Spleen (tissue), 11 donors: ENCODE results near the gene CR2. TPM values are rescaled to one million over a fixed set of nuclear protein-coding genes. Genes with fewer than 3 reads are reported as not detected.

ENCODE experiments used
- DNase-seq: peaks from one replicate; pipeline ENCODE4 v3.0.0-alpha.2; 2020
- H3K27ac ChIP-seq, 8 donors: fragments of 200-600 bp; sonication (generic) in 7 of 8; 1 replicate in 4 of 8; 2 replicates in 4 of 8; pipeline versions ENCODE4 v1.5.0 to v1.8.0; 2016 to 2021; ENCODE audit warnings: inconsistent platforms in 4 of 8, mild to moderate bottlenecking in 4 of 8, moderate library complexity in 1 of 8
- H3K27me3 ChIP-seq, 7 donors: fragments of 200-600 bp; sonication (generic) in 6 of 7; replicated peaks in 1 of 7; 1 replicate in 4 of 7; 2 replicates in 3 of 7; pipeline versions ENCODE4 v1.5.0 to v1.8.0; 2016 to 2021; ENCODE audit warnings: inconsistent platforms in 3 of 7, mild to moderate bottlenecking in 1 of 7
- H3K36me3 ChIP-seq, 6 donors: fragments of 200-600 bp; sonication (generic) in 5 of 6; 1 replicate in 4 of 6; 2 replicates in 2 of 6; pipeline versions ENCODE4 v1.5.0 to v1.8.0; 2016 to 2021; ENCODE audit warnings: inconsistent platforms in 2 of 6
- H3K4me1 ChIP-seq, 6 donors: fragments of 200-600 bp; sonication (generic) in 5 of 6; 1 replicate in 3 of 6; 2 replicates in 3 of 6; pipeline versions ENCODE4 v1.5.0 to v1.8.0; 2016 to 2021; ENCODE audit warnings: inconsistent platforms in 3 of 6
- H3K4me3 ChIP-seq, 8 donors: fragments of 200-600 bp; sonication (generic) in 7 of 8; 1 replicate in 4 of 8; 2 replicates in 4 of 8; pipeline versions ENCODE4 v1.5.0 to v1.8.0; 2016 to 2021; ENCODE audit warnings: inconsistent platforms in 4 of 8, mild to moderate bottlenecking in 4 of 8, moderate library complexity in 2 of 8
- H3K9me3 ChIP-seq, 8 donors: fragments of 200-600 bp; sonication (generic) in 7 of 8; 1 replicate in 4 of 8; 2 replicates in 4 of 8; pipeline versions ENCODE4 v1.5.0 to v1.8.0; 2016 to 2021; ENCODE audit warnings: inconsistent platforms in 4 of 8
- POLR2A ChIP-seq, 3 donors: fragments of 450-650 bp; IDR thresholded peaks; one replicate each; pipeline ENCODE4 v1.5.1; 2017; ENCODE audit warnings: antibody characterized with exemption in 3 of 3, mild to moderate bottlenecking in 1 of 3
- POLR2AphosphoS5 ChIP-seq, 3 donors: sonication (generic); formaldehyde crosslinking; IDR thresholded peaks; one replicate each; pipeline ENCODE4 v1.5.1; 2017; ENCODE audit warnings: antibody characterized with exemption in 3 of 3
- WGBS, 5 donors: extraction: QIAGEN DNeasy Blood & Tissue Kit in 3 of 5; methylation state at CpG; one replicate each; pipeline versions ENCODE4 v1.1.5 to v1.1.7; 2013 to 2018; 5-methylcytosine and 5-hydroxymethylcytosine counted together
- intact Hi-C: fragments of 100-400 bp; cut with DNase I; formaldehyde crosslinking; loops from one replicate; pipeline ENCODE4 v1.15.0; 2023; ENCODE audit warnings: low total_unique reads
- polyA plus RNA-seq, 3 donors: library from polyadenylated mRNA; stranded (reverse); fragments of 200-250 nt; gene quantifications; one replicate each; pipeline ENCODE4 v1.2.1, GENCODE V29; 2013
- total RNA-seq, 7 donors: library from RNA; depleted of rRNA in 3 of 7; stranded (reverse); fragments of >200 nt in 3 of 7; fragmentation: NEBNext Ultra II Directional in 4 of 7; extraction: Animal tissue kit (Norgen Biotek cat#: 25700) in 4 of 7; gene quantifications; one replicate each; pipeline versions ENCODE4 v1.1.0 to v1.2.1, GENCODE V29; 2016 to 2021
- TF ChIP-seq, protein P1 (sequence below), 11 experiments: fragments of 200-600 bp in 7 of 11; fragments of 450-650 bp in 4 of 11; sonication (generic) in 4 of 11; IDR thresholded peaks in 8 of 11; conservative IDR thresholded peaks in 3 of 11; 1 replicate in 7 of 11; 2 replicates in 4 of 11; pipeline versions ENCODE4 v1.4.0 to v1.8.0; 2016 to 2021; ENCODE audit warnings: antibody characterized with exemption in 11 of 11, inconsistent platforms in 4 of 11, mild to moderate bottlenecking in 1 of 11
- donor health status: healthy with polysubstance abuse.
- donor health status: DM: no; HTN: no; CAD: no; lungs with moderate emphysema.
- donor health status: DM: no; HTN: no; CAD: no.
- donor health status: Bipolar disorder and iron deficiency.
- donor health status: healthy.
- donor health status: DM: no; HTN: no; CAD: no.
- donor health status: DM: yes; HTN: yes; CAD: no.

The CR2 gene
- total and polyA plus RNA-seq, 10 donors = 87.2 to 284 (median 140) TPM

DNA sequence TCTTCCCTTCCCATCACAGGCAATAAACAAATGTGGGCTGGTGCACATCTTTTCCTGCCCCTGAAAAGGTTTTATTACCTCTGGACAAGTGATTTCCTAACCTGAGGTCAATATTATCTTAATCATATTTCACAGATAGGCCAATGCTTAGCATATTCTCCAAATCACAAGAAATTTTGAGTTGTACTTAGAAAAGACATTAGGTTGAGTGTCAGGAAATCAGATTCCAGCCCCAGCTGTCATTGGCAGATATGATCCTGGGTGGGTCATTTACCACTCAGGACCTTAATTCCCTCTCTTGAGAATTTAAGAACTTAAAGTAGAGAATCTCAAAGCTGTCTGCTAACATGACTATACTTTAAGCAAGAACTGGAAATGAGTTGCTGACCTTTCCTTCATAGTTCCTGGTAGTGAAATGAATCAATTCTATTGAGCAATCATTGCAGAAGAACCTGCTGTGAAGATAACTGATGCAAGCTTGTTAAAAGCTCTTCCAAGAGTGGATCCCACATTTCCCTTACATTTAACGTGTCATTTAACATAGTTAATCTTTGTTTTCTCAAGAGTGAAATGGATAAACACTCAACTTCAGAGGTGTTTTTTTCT, 46.4 kb upstream of the CR2 start:
- H3K36me3 ChIP-seq = no peaks in the 10 kb centered on the region
- no peak for TF ChIP-seq POLR2A (IDR thresholded peaks at IDR 0.05)
- no peak for TF ChIP-seq POLR2AphosphoS5 (IDR thresholded peaks at IDR 0.05)
- TF ChIP-seq, protein P1, sequence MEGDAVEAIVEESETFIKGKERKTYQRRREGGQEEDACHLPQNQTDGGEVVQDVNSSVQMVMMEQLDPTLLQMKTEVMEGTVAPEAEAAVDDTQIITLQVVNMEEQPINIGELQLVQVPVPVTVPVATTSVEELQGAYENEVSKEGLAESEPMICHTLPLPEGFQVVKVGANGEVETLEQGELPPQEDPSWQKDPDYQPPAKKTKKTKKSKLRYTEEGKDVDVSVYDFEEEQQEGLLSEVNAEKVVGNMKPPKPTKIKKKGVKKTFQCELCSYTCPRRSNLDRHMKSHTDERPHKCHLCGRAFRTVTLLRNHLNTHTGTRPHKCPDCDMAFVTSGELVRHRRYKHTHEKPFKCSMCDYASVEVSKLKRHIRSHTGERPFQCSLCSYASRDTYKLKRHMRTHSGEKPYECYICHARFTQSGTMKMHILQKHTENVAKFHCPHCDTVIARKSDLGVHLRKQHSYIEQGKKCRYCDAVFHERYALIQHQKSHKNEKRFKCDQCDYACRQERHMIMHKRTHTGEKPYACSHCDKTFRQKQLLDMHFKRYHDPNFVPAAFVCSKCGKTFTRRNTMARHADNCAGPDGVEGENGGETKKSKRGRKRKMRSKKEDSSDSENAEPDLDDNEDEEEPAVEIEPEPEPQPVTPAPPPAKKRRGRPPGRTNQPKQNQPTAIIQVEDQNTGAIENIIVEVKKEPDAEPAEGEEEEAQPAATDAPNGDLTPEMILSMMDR (IDR thresholded peaks at IDR 0.05 in 8 of 11, conservative IDR thresholded peaks at IDR 0.05 in 3 of 11) = no peak
- no peak for DNase-seq
- 11 to 64% (median 23%) methylated on average over 1 of the region's 1 CpG for WGBS, 5 donors
- H3K4me3 ChIP-seq = no peak overlapping the region
- H3K4me1 ChIP-seq = peaks cover 4 to 65% (median 30%) of the 10 kb centered on the region in 6 donors
- no peaks in the 10 kb centered on the region for H3K27me3 ChIP-seq
- peak overlapping the region in 7 of 8 donors; percentile 54 to 87 (median 81) for H3K27ac ChIP-seq
- intact Hi-C loops = loop anchor here (5.0 kb wide), 1 partner anchor 325 kb away; no protein-coding TSS in a partner anchor
- no peaks in the 10 kb centered on the region for H3K9me3 ChIP-seq

DNA sequence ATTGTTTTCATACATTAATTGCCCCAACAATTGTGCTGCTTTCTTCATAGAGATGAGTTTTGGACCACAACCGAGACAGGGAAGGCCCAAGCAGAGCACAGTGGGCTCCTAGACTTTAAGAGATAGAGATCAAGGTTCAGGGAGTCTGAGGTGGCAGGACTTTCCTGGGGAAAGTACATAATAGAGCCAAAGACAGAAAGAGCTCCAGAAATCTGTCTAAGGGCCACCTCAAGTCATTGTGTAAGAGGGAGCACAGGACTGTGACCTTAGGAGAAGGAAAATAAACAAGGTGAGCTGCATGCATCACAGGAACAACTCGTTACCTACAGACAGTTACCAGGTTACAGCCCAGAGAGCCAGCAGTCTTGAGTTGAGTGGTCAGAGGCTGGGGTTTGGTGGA, 41.3 kb upstream of the CR2 start:
- no peaks in the 10 kb centered on the region for H3K9me3 ChIP-seq
- TF ChIP-seq, protein P1 (IDR thresholded peaks at IDR 0.05 in 8 of 11, conservative IDR thresholded peaks at IDR 0.05 in 3 of 11) = no peak
- TF ChIP-seq POLR2AphosphoS5 (IDR thresholded peaks at IDR 0.05) (no peak), POLR2A (IDR thresholded peaks at IDR 0.05) (no peak)
- no peaks in the 10 kb centered on the region for H3K36me3 ChIP-seq
- 70 to 91% (median 83%) methylated on average over 2 of the region's 2 CpGs for WGBS, 5 donors
- intact Hi-C loops = no loop called here
- H3K27me3 ChIP-seq = no peaks in the 10 kb centered on the region
- no peak for DNase-seq
- peaks cover 14 to 80% (median 54%) of the 10 kb centered on the region in 6 donors for H3K4me1 ChIP-seq
- H3K27ac ChIP-seq = peak overlapping the region; percentile 29 to 90 (median 80)
- no peak overlapping the region for H3K4me3 ChIP-seq

DNA sequence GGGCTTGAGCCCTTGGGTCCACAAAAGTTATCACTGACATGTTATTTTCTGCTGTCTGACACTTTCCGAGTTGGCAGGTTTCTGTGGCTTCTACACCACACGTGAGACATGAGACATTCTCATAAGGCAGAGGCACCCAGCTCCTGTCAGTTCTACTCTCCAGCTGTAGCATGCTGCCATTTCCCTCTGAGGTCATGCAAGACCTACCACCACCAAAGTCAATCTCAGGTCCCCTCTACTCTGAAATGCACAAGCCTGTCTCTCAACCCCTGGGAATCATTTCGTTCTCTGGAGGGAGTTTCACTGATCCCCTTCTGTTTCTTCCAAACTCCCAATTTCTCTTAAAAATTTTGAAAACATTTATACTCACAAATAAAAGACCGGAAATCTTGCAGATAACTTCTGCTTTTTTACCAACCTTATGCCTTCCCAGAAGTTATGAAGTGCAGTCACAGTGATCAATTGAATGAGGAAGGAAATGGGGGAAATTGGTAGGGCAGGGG, 39.5 kb upstream of the CR2 start:
- peak overlapping the region in 2 of 8 donors; percentile 7 to 48 for H3K4me3 ChIP-seq
- H3K36me3 ChIP-seq = no peaks in the 10 kb centered on the region
- 19 to 50% (median 23%) methylated on average over 4 of the region's 4 CpGs for WGBS, 5 donors
- H3K9me3 ChIP-seq = peaks cover 0 to 10% (median 6%) of the 10 kb centered on the region in 8 donors
- H3K27ac ChIP-seq = peak overlapping the region; percentile 29 to 90 (median 80)
- TF ChIP-seq POLR2AphosphoS5 (IDR thresholded peaks at IDR 0.05) = peak in 1 of 3 donors; percentile 63
- TF ChIP-seq POLR2A (IDR thresholded peaks at IDR 0.05) = no peak
- no peak for DNase-seq
- intact Hi-C loops = no loop called here
- H3K27me3 ChIP-seq = no peaks in the 10 kb centered on the region
- peaks cover 18 to 82% (median 61%) of the 10 kb centered on the region in 6 donors for H3K4me1 ChIP-seq

DNA sequence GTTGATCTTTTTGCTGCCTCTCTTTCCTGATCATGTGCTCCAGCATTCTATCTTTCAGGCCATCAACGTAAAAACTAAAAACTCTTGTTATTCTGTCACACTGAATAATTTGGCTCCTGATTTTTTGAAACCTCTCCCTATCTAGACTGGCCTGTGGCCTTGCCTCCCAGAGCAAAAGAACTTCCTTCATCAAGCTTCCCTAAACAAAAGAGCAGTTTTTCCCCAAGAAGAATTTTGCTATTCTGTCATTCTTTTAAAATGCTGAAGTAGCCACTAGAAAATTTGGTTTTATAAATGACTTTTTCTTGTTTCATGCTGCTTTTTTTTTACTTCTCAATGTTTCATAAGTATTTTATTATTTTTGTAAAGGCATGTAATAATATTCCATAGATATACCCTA, 37.1 kb upstream of the CR2 start:
- H3K27me3 ChIP-seq = no peaks in the 10 kb centered on the region
- peak overlapping the region in 3 of 8 donors; percentile 16 to 90 (median 85) for H3K27ac ChIP-seq
- H3K36me3 ChIP-seq = no peaks in the 10 kb centered on the region
- H3K4me3 ChIP-seq = no peak overlapping the region
- no peak for DNase-seq
- intact Hi-C loops = no loop called here
- peaks cover 3 to 31% (median 21%) of the 10 kb centered on the region in 8 donors for H3K9me3 ChIP-seq
- WGBS, 5 donors = 60 to 77% (median 73%) methylated on average over 1 of the region's 1 CpG
- peaks cover 15 to 70% (median 58%) of the 10 kb centered on the region in 6 donors for H3K4me1 ChIP-seq
- TF ChIP-seq POLR2AphosphoS5 (IDR thresholded peaks at IDR 0.05) (no peak), POLR2A (IDR thresholded peaks at IDR 0.05) (no peak)
- TF ChIP-seq, protein P1 (IDR thresholded peaks at IDR 0.05 in 8 of 11, conservative IDR thresholded peaks at IDR 0.05 in 3 of 11) = no peak
